Limb (tissue), 2 donors: ENCODE measurements around the gene HNRNPLL.

Source experiments
- DNase-seq, 2 donors: peaks; one replicate each; pipeline ENCODE4 v3.0.0-alpha.2; 2016; ENCODE audit errors: extremely low spot score in 2 of 2

The HNRNPLL gene

DNA sequence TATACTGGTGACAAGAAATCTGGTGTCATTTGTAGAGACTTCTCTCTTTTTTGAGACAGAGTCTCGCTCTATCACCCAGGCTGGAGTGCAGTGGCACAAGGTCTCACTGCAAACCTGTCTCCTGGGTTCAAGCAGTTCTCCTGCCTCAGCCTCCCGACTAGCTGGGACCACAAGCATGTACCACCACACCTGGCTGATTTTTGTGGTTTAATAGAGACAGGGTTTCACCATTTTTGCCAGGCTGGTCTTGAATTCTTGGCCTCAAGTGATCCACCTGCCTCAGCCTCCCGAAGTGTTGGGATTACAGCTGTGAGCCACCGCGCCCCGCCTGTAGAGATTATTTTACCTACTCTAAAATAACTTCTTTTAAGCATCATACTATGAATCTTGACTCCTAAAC is 6.5 kb downstream of the HNRNPLL start:
- DNase-seq, result no peak

DNA sequence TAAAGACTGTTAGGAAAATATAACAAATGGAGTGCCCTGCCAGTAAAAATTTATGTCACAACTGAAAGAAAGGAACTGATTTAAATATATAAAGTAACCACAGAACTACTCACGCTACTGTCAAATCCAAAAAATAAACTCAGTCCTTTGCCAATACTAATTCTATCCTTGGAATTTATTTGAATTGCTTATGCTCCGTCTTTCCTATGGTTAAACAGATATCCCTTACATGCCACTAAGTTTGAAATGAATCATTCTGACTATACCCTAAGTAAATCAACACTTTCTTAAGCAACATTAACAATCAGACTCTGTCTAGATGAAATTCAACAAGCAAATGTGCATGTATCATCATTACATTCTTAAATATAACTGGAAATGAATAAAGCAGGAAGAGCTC is 9.8 kb downstream of the HNRNPLL start:
- DNase-seq, result no peak

DNA sequence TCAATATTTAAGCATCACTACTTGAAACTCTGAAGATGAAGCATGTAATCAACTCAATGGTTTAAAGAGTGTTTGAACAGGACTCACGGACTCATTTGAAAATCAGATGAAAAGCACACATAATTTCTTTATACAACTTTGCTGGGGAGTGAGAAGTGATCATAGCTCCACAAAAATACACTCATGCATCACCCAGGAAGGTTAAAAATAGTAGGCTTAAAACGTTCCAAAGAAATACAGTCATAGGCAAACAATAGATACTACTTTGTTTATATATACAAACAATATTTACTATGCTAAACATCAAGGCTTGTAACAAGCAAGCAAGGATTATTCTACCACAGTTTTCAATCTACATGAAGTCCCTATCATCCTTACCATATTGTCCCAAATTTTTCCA is 11.6 kb downstream of the HNRNPLL start:
- DNase-seq, result no peak

DNA sequence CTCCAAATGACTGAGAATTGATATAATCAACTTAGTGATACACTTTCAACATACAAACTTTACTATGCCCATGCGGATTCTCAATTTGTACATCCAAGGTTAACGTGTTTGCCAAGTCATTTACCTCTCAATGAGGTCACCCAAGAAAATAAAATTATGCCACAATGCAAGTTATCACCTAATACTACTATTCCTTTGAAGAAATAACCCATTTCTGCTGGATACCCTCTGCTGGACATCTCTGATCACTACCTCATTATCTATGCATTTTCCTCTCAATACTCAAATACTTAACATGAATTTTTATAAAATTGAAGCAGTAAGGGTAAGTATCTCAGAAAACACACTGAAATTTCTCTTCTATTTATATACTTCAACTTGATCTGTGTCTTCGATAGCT is 12.7 kb downstream of the HNRNPLL start:
- DNase-seq, result no peak

DNA sequence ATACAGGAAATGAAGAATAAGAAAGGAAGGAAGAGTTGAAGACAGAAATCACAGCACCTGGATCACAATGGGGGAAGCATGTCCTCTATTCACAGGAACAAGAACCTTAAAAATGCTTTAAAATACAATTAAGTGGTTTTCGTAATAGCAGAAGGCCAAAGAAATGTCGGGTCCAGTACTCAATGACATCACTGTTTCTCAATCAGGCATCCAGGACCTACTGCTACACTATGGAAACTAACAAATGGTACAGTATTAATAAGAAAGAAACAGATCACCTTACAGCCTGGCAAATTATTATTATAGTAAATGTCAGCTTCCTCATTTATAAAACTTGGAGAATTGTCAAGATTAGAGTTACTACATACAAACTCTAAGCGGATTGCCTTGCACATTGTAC is 15.8 kb downstream of the HNRNPLL start:
- DNase-seq, result no peak

DNA sequence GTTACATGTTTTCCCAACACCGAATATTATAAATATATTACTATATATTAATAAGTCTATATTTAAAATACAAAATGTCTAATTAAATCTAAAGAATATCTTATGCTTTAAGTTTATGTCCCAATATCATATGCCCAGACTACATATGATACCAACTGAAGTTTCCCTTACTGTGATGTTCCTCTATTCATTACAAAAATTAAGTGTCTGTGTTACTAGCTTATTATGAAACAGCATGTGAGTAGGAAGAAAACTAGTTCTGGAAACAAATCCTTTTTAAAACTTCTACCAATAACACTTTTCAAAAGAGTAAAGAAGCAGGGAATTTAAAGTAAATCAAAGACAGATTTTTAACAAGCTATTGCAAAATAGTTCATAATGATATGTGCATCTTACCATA is 17.8 kb downstream of the HNRNPLL start:
- DNase-seq, result no peak

DNA sequence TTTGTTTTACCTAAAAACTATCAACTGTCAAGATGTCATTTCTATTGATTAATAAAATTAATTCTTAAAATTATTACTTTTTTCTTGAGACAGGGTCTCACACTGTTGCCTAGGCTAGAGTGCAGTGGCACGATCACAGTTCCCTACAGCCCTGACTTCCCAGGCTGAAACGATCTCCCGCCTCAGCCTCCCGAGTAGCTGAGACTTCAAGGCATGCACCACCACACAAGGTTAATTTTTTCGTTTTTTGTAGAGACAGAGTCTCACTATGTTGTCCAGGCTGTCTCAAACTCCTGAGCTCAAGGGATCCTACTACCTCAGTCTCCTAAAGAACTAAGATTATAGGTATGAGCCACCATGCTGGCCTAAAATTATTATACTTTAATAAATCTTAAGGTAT is 18.7 kb downstream of the HNRNPLL start:
- no peak for DNase-seq

DNA sequence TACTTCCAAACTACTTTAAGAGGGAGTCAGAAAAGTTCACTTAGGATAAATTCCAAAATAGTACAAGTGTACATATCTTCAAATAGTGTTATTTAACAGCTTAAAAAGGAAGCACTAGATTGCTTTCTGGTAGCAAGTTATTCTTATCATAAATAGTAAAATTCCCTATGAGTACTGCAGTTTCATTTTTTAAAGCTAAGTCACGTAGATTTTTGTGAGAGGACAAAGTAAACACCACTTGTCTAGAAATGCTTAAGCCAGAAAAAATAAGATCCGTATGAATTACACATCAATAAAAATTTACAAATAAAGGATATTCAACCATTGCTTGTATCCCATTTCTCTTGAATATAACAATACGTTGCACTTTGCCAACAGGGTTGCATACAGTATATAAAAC is 19.2 kb downstream of the HNRNPLL start:
- no peak for DNase-seq

DNA sequence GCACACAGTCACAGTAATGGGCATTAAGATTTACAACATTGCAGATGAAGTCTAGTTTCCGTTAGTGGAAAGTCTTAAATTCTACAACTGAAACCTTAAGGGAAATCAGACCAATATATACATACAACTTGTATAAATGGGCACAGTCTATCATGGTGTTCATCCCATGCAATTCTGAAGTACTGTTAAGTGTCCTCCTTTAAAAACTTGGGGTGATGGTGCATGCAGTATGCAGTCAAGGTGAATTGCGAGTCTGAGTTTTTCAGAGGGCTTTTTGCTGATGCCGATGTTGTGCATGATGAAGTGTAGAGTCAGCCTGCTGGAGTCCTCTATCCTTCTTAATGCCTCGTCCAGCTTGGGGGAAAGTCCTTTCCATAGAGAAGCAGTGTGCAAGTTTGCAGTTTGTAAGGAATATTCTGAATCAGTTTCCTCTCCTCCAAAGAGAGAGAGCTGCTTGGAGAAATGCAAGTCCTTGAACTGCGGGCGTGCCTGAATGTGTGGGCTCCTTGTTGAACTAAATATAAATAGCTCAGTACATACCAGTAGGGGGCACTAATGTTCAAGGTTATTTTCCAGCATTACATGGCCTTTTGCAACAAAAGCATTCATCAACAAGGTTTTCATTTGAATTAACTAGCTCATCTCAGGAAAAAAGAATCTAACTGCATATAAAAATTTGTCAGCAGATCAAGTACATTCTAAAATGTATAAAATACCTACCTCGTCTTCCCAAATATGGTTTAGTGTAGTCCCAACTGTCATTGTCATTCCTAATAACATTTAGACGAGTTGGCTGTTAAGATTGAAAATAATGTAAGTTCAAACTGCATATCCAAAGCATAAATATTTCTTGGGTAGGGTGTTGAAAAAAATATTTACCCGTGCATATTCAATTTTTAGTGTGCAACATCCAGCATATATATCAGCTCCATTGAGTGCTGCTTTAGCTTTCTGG is 21.3 kb downstream of the HNRNPLL start:
- DNase-seq, result peak in 1 of 2 donors; percentile 87

DNA sequence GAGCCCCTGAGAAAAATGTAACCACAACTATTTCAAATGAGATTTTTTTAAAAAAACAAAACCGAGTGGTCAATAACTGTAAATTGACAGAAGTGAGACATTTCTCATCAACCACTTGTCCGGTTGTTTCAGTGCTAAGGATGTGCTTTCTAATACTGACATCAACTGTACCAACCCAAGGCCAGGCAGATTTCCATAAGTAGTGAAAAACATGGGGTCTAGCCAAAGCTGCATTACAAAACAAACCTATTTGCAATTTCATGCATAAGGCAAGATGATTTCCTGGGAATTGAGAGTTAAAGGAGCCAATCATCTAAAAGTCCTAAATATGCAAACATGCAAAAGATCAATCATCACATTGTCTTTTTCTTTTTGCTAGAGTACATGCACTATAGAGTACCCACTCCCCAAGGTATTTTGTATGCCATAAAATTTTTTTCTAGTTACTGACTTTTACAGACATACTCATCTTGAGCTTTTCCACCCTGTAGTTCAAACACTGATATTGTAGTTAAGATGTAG is 22.6 kb downstream of the HNRNPLL start:
- no peak for DNase-seq

DNA sequence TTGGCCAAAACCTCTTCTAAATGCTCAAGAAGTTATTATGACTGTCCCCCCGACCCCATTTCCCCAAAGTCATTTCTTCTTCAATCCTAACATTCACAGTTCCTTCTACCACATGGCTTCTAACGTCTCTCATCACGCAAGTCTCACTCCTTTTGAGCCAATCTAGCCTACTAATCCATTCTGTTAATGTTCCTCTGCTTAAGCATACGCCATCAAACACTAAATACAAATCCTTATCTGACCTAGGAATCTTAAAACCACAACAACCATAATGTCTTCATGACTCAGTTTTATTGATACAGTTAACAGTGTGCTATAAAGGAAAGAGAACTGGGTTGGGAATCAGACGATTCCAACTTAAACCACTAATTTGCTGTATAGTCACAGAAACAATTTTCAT is 23.9 kb downstream of the HNRNPLL start:
- DNase-seq, result no peak

DNA sequence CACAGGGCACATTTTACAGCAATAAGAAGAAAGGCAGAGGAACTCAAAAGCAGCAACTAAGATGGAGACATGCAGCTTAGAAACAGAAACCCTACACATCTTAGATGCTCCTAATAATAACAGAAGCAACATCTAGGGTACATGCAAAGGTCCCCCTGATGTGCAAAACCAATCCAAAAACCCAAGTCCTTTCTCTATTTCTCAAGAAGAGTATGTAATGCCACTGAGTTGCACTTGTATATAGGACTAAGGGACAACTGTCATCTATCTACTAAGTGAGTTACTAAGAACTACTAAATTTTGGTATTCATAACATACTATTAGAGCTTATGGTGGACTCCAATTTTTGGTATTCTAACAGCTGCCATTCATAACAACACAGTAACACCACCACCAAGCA is 28.4 kb downstream of the HNRNPLL start:
- no peak for DNase-seq

DNA sequence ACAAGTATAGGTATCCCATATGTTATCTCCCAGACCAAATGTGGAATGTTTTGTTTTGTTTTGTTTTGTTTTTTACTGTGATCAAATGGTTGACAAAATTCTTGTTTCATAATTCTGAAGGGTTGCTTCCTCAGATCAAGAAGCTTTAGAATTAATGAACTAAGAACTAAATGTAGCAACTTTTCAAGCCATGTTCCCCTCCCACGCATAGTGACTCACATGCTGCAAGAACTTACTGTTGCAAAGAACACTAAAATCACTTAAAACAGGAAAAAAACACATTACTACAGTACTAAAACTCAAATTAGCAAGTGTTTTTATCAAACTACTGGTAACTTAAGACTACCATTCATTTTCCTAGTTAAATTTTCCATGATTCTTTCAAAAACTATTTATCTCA is 30.6 kb downstream of the HNRNPLL start:
- no peak for DNase-seq

DNA sequence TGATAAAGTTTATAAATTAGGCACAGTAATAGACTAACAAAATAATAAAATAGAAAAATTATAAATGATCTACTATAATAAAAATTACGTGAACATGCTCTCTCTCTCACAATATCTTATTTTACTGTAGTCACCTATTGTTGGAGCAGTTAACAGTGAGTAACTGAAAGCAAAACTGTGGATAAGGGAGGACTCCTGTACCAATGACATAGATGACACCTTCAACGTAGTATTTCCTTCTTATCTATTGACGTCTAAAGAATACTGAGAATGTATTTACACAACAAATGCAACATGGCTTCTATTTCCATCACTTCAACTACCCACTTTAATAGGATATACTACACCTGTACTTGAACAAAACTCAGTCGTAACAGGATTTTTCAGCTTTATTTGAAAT is 31.5 kb downstream of the HNRNPLL start:
- no peak for DNase-seq

DNA sequence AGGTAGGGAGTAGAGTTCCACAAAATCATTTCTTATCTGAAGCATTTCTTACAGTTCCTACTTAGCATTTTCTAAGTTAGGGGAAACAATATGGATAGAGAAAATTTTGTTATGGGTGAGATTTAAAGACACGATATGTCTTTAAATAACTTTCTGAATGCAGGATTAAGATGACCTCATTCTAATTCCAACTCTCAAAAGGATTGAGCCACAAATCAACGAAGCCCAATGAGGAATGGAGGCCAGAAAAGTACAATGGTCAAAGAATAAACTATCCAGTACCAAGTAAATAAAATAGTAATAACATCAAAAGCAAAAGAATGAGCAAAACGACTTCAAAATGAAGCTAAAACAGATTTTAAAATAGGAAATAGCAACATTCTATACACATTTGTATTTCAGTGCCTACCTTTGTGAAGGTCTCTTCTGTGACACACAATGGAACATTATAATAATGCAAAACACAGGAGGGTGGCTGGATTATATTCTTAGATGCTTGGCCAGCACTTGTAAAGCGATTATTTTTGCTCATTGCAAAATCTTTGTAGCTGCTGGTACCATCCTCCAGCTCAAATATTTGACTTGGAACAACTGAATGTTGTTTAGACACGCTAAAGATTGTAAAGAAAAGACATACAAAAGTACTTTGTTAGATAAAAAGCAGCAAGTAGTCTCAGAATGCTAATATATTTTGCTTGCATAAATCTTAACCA is 33.8 kb downstream of the HNRNPLL start:
- DNase-seq, result no peak

DNA sequence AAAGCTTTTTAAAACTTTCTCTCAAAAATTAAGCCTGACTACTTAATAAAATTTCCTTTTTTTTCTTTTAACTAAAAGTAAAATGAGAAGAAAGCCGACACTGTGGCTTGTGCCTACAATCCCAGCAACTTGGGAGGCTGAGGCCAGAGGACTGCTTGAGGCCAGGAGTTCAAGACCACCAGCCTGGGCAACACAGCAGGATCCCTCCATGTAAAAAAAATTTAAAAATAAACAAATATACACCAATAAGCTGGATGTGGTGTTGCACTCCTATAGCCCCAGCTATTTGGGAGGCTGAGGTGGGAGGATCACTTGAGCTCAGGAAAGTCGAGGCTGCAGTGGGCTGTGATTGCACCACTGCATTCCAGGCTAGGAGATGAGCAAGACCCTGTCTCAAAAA is 37.4 kb downstream of the HNRNPLL start:
- no peak for DNase-seq

DNA sequence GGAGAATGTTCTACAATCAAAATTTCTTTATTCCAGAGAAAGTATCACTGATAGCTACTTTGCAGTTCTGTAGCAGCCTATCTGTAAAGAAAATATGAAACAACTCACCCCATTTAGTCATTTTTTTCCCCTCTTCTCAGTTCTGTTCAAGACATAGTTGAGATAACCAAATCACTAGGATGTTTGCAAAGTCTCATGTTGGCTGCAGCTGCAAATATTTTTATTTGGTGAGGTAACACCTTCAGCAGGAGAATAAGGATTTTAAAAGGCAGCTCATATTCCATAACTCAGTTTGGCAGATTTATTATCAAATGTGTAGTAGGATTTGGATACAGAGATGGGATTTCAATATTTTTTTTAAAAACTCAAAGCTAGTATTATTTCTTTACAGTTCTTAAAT is 41.0 kb downstream of the HNRNPLL start:
- no peak for DNase-seq

DNA sequence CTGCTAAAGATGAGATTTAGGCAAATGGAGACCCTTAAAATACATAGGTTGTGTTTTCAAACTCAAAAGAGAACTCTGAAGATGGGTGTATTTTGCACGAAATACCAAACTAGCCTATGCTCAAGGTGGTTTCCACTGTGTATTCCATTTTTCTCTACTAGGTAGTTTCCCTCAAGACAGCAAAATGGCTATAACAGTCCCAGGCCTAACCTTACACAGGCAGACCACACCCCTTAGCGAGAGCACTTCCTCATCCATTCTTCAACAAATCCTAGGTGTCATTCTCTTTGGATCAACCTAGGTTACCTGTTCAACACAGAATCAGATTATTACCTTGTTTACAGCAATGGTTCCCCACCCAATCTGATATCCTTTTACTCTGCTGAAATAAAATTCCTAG is 42.6 kb downstream of the HNRNPLL start:
- DNase-seq, result no peak

DNA sequence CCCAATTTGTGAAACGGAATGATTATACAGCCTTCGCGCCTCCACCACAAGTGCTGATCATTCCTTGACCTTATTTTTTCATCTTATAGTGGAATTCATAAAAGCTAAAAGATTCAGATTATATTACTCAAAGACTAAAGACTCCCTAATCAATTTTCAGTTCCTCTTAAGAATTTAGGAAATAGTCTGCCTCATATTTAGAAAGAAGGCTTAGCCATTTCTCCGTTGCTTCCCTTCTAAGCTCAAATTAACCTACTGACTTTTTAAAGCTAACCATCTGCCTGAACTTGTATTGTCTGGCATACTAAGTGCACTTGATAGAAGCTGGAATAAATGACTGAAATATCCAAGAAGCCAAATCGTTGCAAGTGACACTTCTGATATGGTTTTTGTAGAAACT is 44.7 kb downstream of the HNRNPLL start:
- no peak for DNase-seq

DNA sequence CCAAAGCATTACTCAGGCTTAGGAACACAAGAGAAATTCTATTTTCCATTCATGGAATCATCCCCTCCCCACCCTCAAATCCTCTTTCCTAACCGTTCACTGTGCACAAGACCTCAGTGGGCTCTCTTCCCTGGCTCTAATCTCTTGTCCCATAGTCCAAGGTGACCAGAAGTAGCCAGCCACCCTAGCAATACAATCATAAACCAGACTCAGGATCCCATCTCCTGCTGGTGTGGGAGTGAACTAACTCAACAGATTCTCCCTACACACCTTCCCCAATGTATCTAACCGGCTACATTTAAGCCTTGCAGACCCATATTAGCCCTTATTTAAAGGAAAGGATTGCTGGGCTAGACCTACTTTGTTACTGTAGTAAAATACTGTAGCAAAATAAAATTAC is 45.5 kb downstream of the HNRNPLL start:
- DNase-seq, result no peak

DNA sequence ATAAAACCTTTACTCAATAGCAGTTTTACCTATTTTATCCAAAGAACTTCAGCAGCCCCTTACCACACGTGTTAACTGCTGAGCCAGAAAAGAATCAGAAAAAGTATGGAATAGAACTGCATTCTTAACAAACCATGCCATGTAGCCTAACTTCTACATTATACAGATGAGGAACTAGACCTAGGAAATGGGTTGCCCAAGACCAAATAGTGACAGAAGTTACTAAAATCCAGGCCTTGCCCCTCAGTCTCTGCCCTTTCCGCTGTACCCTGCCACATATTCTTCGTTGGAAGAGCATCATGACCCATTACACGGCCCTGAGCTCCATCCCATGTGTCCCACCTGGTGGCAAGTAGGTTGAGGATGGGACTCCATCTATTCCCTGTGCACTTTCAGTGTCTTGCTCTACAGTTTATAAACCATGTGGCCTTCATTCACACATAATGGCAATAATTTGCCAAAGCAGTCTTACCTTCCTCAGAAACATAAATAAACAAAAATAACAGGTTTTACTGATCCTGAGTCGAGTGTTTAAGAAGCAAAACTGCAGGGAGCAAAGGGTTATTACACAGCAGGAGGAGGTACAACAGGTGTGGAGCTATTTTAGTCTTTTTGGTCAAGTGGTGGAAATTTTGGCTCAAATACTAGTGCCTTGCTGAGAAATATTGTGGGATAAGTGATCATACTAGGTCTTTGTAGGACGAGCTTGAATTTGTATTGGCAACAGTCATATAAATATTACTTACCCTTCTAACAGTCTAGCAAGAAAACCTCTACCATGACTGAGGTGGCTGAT is 46.5 kb downstream of the HNRNPLL start:
- no peak for DNase-seq
